Caco-2 (cell line): Measurements from ENCODE around the gene KRT26. TPM values are rescaled to one million over a fixed set of nuclear protein-coding genes. Genes with fewer than 3 reads are reported as not detected.
A peak's percentile ranks its signal among the peaks of the same experiment; 100 is the strongest.

ENCODE experiments used
- BruUV-seq: library from RNA; stranded (reverse); fragments of 400-500 nt; replicated peaks from 2 replicates; lab custom pipeline; 2021; lab: Mats Ljungman, UMichigan
- CTCF ChIA-PET: fragments of 300-600 bp; sonication (Branson Sonifier 250); formaldehyde crosslinking; loops from one replicate; lab custom pipeline; 2022; ENCODE audit warnings: antibody characterized with exemption; lab: Charles Lee
- POLR2A ChIA-PET: fragments of 300-600 bp; sonication (Branson Sonifier 250); formaldehyde crosslinking; loops from one replicate; lab custom pipeline; 2022; ENCODE audit warnings: antibody characterized with exemption; lab: Charles Lee
- DNase-seq, 2 experiments: peaks; one replicate each; pipeline versions ENCODE4 v3.0.0 to v3.0.0-alpha.2; 2020 to 2022
- H3K27me3 ChIP-seq: replicated peaks from 2 replicates; pipeline ENCODE4 v1.6.0; 2011; ENCODE audit warnings: low read length; ENCODE audit not compliant: control insufficient read depth, insufficient read depth
- H3K36me3 ChIP-seq: 2 replicates; pipeline ENCODE4 v1.5.1; 2011; ENCODE audit warnings: low read length; ENCODE audit not compliant: control insufficient read depth, insufficient read depth
- H3K4me1 ChIP-seq: fragments of 250-450 bp; sonication (Bioruptor Pico); 2 replicates; pipeline ENCODE4 v1.5.1; 2020; ENCODE audit warnings: mild to moderate bottlenecking
- H3K4me3 ChIP-seq: 2 replicates; pipeline ENCODE4 v1.5.1; 2011; ENCODE audit warnings: low read depth, mild to moderate bottlenecking, control low read depth, low read length
- H3K9me3 ChIP-seq: fragments of 250-450 bp; sonication (Bioruptor Pico); 2 replicates; pipeline ENCODE4 v1.5.1; 2020; ENCODE audit warnings: mild to moderate bottlenecking, moderate library complexity
- H3K27ac Mint-ChIP-seq: one replicate; pipeline ENCODE4 v1.8.0; 2022; ENCODE audit warnings: mixed read lengths; ENCODE audit not compliant: unreplicated experiment
- H3K27me3 Mint-ChIP-seq: one replicate; pipeline ENCODE4 v1.8.0; 2022; ENCODE audit warnings: mixed read lengths; ENCODE audit not compliant: insufficient read depth, unreplicated experiment
- H3K36me3 Mint-ChIP-seq: one replicate; pipeline ENCODE4 v1.8.0; 2022; ENCODE audit warnings: mild to moderate bottlenecking, mixed read lengths; ENCODE audit not compliant: insufficient read depth, unreplicated experiment
- H3K4me1 Mint-ChIP-seq: one replicate; pipeline ENCODE4 v1.8.0; 2022; ENCODE audit warnings: low read depth, mixed read lengths; ENCODE audit not compliant: unreplicated experiment
- H3K4me3 Mint-ChIP-seq: one replicate; pipeline ENCODE4 v1.8.0; 2022; ENCODE audit warnings: mild to moderate bottlenecking, moderate library complexity, mixed read lengths; ENCODE audit not compliant: unreplicated experiment
- H3K9me3 Mint-ChIP-seq: one replicate; pipeline ENCODE4 v1.8.0; 2022; ENCODE audit warnings: mixed read lengths; ENCODE audit not compliant: unreplicated experiment
- CTCF ChIP-seq, 2 experiments: fragments of 200-600 bp in 1 of 2; IDR thresholded peaks; 1 replicate in 1 of 2; 2 replicates in 1 of 2; pipeline versions ENCODE4 v1.5.1 to v1.8.0; 2011 to 2022; ENCODE audit warnings: antibody characterized with exemption in 1 of 2, control low read depth in 1 of 2, inconsistent platforms in 1 of 2, low read depth in 1 of 2, low read length in 1 of 2, mild to moderate bottlenecking in 1 of 2, moderate library complexity in 1 of 2; ENCODE audit not compliant: insufficient read depth in 1 of 2, severe bottlenecking in 1 of 2, unreplicated experiment in 1 of 2
- intact Hi-C: fragments of 100-400 bp; cut with micrococcal nuclease; formaldehyde crosslinking; loops from one replicate; pipeline ENCODE4 v1.10.0; 2022; ENCODE audit not compliant: unreplicated experiment
- total RNA-seq: library from RNA; stranded (reverse); gene quantifications from 2 replicates; pipeline ENCODE4 v1.2.3, GENCODE V29; 2022

Gene KRT26
- total RNA-seq, 1 experiment from 2014 or later, result not detected

- no peak overlapping the region for H3K4me3 ChIP-seq
- H3K4me1 Mint-ChIP-seq, result peaks cover 7% of the 10 kb centered on the region
- H3K36me3 Mint-ChIP-seq, result no peaks in the 10 kb centered on the region
- no peaks in the 10 kb centered on the region for H3K36me3 ChIP-seq
- H3K27me3 Mint-ChIP-seq, result peaks cover 24% of the 10 kb centered on the region
- no peaks in the 10 kb centered on the region for H3K9me3 Mint-ChIP-seq
- H3K4me3 Mint-ChIP-seq, result no peak overlapping the region
- TF ChIP-seq CTCF (IDR thresholded peaks at IDR 0.05; ENCODE audit: insufficient read depth in 1 of 2, low read depth in 1 of 2, low read length in 1 of 2, severe bottlenecking in 1 of 2, unreplicated experiment in 1 of 2), result no peak
- DNase-seq, result no peak
- intact Hi-C loops, result no loop called here
- ChIA-PET POLR2A (interaction anchor here (0.9 kb wide), 1 partner anchor 9 kb away, joined by 4 read pairs; no protein-coding TSS in a partner anchor), CTCF (no interaction called here)
- BruUV-seq, result no TSS peak
- H3K27ac Mint-ChIP-seq, result no peak overlapping the region
- no peaks in the 10 kb centered on the region for H3K9me3 ChIP-seq
- no peaks in the 10 kb centered on the region; the same call in 1 of the 2 replicates for H3K27me3 ChIP-seq
- H3K4me1 ChIP-seq, result no peaks in the 10 kb centered on the region
These were observed 37.9 kb upstream of the KRT26 start for GRCh38 chr17:40809721-40810421.

GRCh38 chr17:40806131-40806530 lies 34.1 kb upstream of the KRT26 start:
- Mint-ChIP-seq H3K4me1 (peaks cover 7% of the 10 kb centered on the region), H3K9me3 (no peaks in the 10 kb centered on the region), H3K36me3 (no peaks in the 10 kb centered on the region), H3K27me3 (peaks cover 14% of the 10 kb centered on the region), H3K27ac (no peak overlapping the region), H3K4me3 (no peak overlapping the region)
- H3K4me3 ChIP-seq, result no peak overlapping the region
- H3K36me3 ChIP-seq, result no peaks in the 10 kb centered on the region
- no peaks in the 10 kb centered on the region for H3K27me3 ChIP-seq
- BruUV-seq, result no TSS peak
- ChIA-PET CTCF (interaction anchor here (0.7 kb wide), 1 partner anchor 173 kb away, joined by 4 read pairs; no protein-coding TSS in a partner anchor), POLR2A (no interaction called here)
- H3K9me3 ChIP-seq, result no peaks in the 10 kb centered on the region
- intact Hi-C loops, result no loop called here
- 0 out of 2 replicates have a peak, but pooled peaks cover 5% of the 10 kb centered on the region for H3K4me1 ChIP-seq
- no peak for DNase-seq
- TF ChIP-seq CTCF (IDR thresholded peaks at IDR 0.05; ENCODE audit: insufficient read depth in 1 of 2, low read depth in 1 of 2, low read length in 1 of 2, severe bottlenecking in 1 of 2, unreplicated experiment in 1 of 2), result no peak

- no TSS peak for BruUV-seq
These were observed 31.6 kb upstream of the KRT26 start for GRCh38 chr17:40803617-40804082.

More at GRCh38 chr17:40803617-40804082, 31.6 kb upstream of the KRT26 start:
- TF ChIP-seq CTCF (IDR thresholded peaks at IDR 0.05; ENCODE audit: insufficient read depth in 1 of 2, low read depth in 1 of 2, low read length in 1 of 2, severe bottlenecking in 1 of 2, unreplicated experiment in 1 of 2), result peak; percentile 96
- POLR2A ChIA-PET, result no interaction called here
- Mint-ChIP-seq H3K36me3 (no peaks in the 10 kb centered on the region), H3K9me3 (no peaks in the 10 kb centered on the region), H3K27me3 (peaks cover 4% of the 10 kb centered on the region), H3K4me3 (no peak overlapping the region), H3K27ac (no peak overlapping the region), H3K4me1 (no peaks in the 10 kb centered on the region)
- Histone ChIP-seq H3K4me3 (no peak overlapping the region), H3K9me3 (no peaks in the 10 kb centered on the region), H3K36me3 (no peaks in the 10 kb centered on the region), H3K4me1 (0 out of 2 replicates have a peak, but pooled peaks cover 5% of the 10 kb centered on the region), H3K27me3 (no peaks in the 10 kb centered on the region)
- peak; percentile 87 to 91 for DNase-seq
- CTCF ChIA-PET, result interaction anchor here (0.6 to 1.4 kb wide), 11 partner anchors 9 to 892 kb away, joined by 3 to 9 read pairs (median 4); partner anchors contain the start of genes KRT19 and KRTAP2-3
- intact Hi-C loops, result loop anchor here (1.0 to 5.0 kb wide), 5 partner anchors 49 to 863 kb away; no protein-coding TSS in a partner anchor
